G401 (cell line): ENCODE data around the gene SCYGR5. TPM values are rescaled to one million over a fixed set of nuclear protein-coding genes. Genes with fewer than 3 reads are reported as not detected.

Experiments used
- total RNA-seq: library from RNA; depleted of rRNA; stranded (reverse); fragments of >200 nt; shearing (Covaris generic); gene quantifications from 2 replicates; pipeline ENCODE4 v1.2.3, GENCODE V29; 2014; rRNA removed

Gene SCYGR5
- total RNA-seq, 1 experiment from 2014 or later: not detected

Other genes with a start within 250 kb of the SCYGR5 start
- gene AGFG1, start 194.6 kb upstream of the SCYGR5 start, total RNA-seq: 37.8 and 54.9 TPM in 2 replicates
- not detected in 2 replicates for gene SCYGR2, start 67.9 kb upstream of the SCYGR5 start, total RNA-seq
- gene SCYGR3, start 52.0 kb upstream of the SCYGR5 start, total RNA-seq: not detected in 2 replicates
- not detected in 2 replicates for gene SCYGR4, start 49.3 kb upstream of the SCYGR5 start, total RNA-seq
- not detected in 2 replicates for gene SLC19A3, start 51.2 kb downstream of the SCYGR5 start, total RNA-seq
- gene SCYGR6, start 58.0 kb downstream of the SCYGR5 start, total RNA-seq: not detected in 2 replicates
- gene SCYGR7, start 61.5 kb downstream of the SCYGR5 start, total RNA-seq: not detected in 2 replicates
- gene SCYGR8, start 79.1 kb downstream of the SCYGR5 start, total RNA-seq: not detected in 2 replicates
- not detected in 2 replicates for gene CCL20, start 147.0 kb downstream of the SCYGR5 start, total RNA-seq
- not detected in 2 replicates for gene DAW1, start 204.8 kb downstream of the SCYGR5 start, total RNA-seq